HG03565 (cell line): ENCODE data around the gene GLYATL1B.
A peak's percentile ranks its signal among the peaks of the same experiment; 100 is the strongest.
"Not testable (repeated sequence)": the region's sequence is repeated elsewhere in the genome, so short reads cannot be mapped to it uniquely, and the experiment has no call there.

Source experiments
- ATAC-seq: cut with Tn5 transposase; IDR thresholded peaks from one replicate; pipeline ENCODE4 v1.9.1; 2021; ENCODE audit warnings: mild to moderate bottlenecking, moderate library complexity; ENCODE audit not compliant: unreplicated experiment

The GLYATL1B gene

GRCh38 chr11:59086007-59086406 is at the start of gene GLYATL1B:
Gene GLYATL1B, plus strand, starts transcription at chr11:59086307. Its CDS starts 0 bp downstream, at chr11:59086307.
- ATAC-seq: not testable (repeated sequence)

GRCh38 chr11:59036542-59036941 is 49.6 kb upstream of the GLYATL1B start:
- ATAC-seq: not testable (repeated sequence)

- ATAC-seq: not testable (repeated sequence)
Observed at GRCh38 chr11:59037434-59037833, 48.7 kb upstream of the GLYATL1B start.

GRCh38 chr11:59040607-59041006 is 45.5 kb upstream of the GLYATL1B start:
- no peak for ATAC-seq

GRCh38 chr11:59051383-59051782 is 34.7 kb upstream of the GLYATL1B start:
- peak; percentile 59 for ATAC-seq

- ATAC-seq: not testable (repeated sequence)
Observed at GRCh38 chr11:59052355-59052754, 33.8 kb upstream of the GLYATL1B start.

- ATAC-seq: peak; percentile 66
Observed at GRCh38 chr11:59053387-59053786, 32.7 kb upstream of the GLYATL1B start.

GRCh38 chr11:59058120-59059033 is 27.7 kb upstream of the GLYATL1B start:
- peak; percentile 87 for ATAC-seq

- ATAC-seq: not testable (repeated sequence)
Observed at GRCh38 chr11:59060096-59060495, 26.0 kb upstream of the GLYATL1B start.

GRCh38 chr11:59062602-59063529 is 23.2 kb upstream of the GLYATL1B start:
- no peak for ATAC-seq

GRCh38 chr11:59063996-59064727 is 21.9 kb upstream of the GLYATL1B start:
- ATAC-seq: peak; percentile 55

- ATAC-seq: no peak
Observed at GRCh38 chr11:59069087-59069486, 17.0 kb upstream of the GLYATL1B start.

- ATAC-seq: peak; percentile 83
Observed at GRCh38 chr11:59076876-59077571, 9.1 kb upstream of the GLYATL1B start.

GRCh38 chr11:59078435-59078834 is 7.7 kb upstream of the GLYATL1B start:
- ATAC-seq: no peak

- no peak for ATAC-seq
Observed at GRCh38 chr11:59079086-59079485, 7.0 kb upstream of the GLYATL1B start.

GRCh38 chr11:59080421-59080820 is 5.7 kb upstream of the GLYATL1B start:
- not testable (repeated sequence) for ATAC-seq

- ATAC-seq: not testable (repeated sequence)
Observed at GRCh38 chr11:59081430-59082020, 4.6 kb upstream of the GLYATL1B start.

- ATAC-seq: no peak
Observed at GRCh38 chr11:59088162-59088561, 2.1 kb downstream of the GLYATL1B start.

GRCh38 chr11:59093576-59093975 is 7.5 kb downstream of the GLYATL1B start:
- ATAC-seq: not testable (repeated sequence)

GRCh38 chr11:59095225-59095624 is 9.1 kb downstream of the GLYATL1B start:
- peak; percentile 82 for ATAC-seq
